Muscle of leg (tissue), 11 donors: Measurements from ENCODE around the gene ZNF654. TPM values are rescaled to one million over a fixed set of nuclear protein-coding genes. Genes with fewer than 3 reads are reported as not detected.
"Not testable (repeated sequence)": the region's sequence is repeated elsewhere in the genome, so short reads cannot be mapped to it uniquely, and the experiment has no call there.

Source experiments
- DNase-seq: peaks from one replicate; pipeline ENCODE4 v3.0.0; 2013
- H3K27ac ChIP-seq: one replicate; pipeline ENCODE4 v1.5.1; 2013; ENCODE audit warnings: mild to moderate bottlenecking, low read length, control low read depth
- H3K27me3 ChIP-seq: one replicate; pipeline ENCODE4 v1.6.1; 2013; ENCODE audit warnings: low read length; ENCODE audit not compliant: control insufficient read depth, insufficient read depth
- H3K36me3 ChIP-seq: one replicate; pipeline ENCODE4 v1.6.1; 2013; ENCODE audit warnings: low read length; ENCODE audit not compliant: control insufficient read depth, insufficient read depth
- H3K4me1 ChIP-seq: one replicate; pipeline ENCODE4 v1.6.1; 2013; ENCODE audit warnings: low read length; ENCODE audit not compliant: control insufficient read depth, insufficient read depth
- H3K4me3 ChIP-seq: one replicate; pipeline ENCODE4 v1.5.1; 2013; ENCODE audit warnings: low read length, control low read depth
- H3K9me3 ChIP-seq: replicated peaks from 2 replicates; pipeline ENCODE4 v1.6.1; 2013; ENCODE audit warnings: low read depth, low read length; ENCODE audit not compliant: control insufficient read depth
- WGBS: methylation state at CpG from one replicate; pipeline ENCODE4 v1.1.5; 2013; ENCODE audit warnings: missing lambda C conversion rate; ENCODE audit not compliant: insufficient coverage; 5-methylcytosine and 5-hydroxymethylcytosine counted together
- polyA plus RNA-seq, 8 donors: library from polyadenylated mRNA; unstranded; fragments of 120-200 nt; gene quantifications; one replicate each; pipeline versions ENCODE4 v1.2.1 to v1.2.3, GENCODE V29; 2013; ENCODE audit warnings: inconsistent platforms in 1 of 8, low replicate concordance in 1 of 8; ENCODE audit not compliant: insufficient read length in 8 of 8, insufficient read depth in 1 of 8
- total RNA-seq: library from RNA; stranded (reverse); fragments of 120-200 nt; gene quantifications from one replicate; pipeline ENCODE4 v1.2.4, GENCODE V29; 2013

Gene ZNF654
- total and polyA plus RNA-seq, 9 donors: 8.6 to 14.7 (median 10.2) TPM

DNA sequence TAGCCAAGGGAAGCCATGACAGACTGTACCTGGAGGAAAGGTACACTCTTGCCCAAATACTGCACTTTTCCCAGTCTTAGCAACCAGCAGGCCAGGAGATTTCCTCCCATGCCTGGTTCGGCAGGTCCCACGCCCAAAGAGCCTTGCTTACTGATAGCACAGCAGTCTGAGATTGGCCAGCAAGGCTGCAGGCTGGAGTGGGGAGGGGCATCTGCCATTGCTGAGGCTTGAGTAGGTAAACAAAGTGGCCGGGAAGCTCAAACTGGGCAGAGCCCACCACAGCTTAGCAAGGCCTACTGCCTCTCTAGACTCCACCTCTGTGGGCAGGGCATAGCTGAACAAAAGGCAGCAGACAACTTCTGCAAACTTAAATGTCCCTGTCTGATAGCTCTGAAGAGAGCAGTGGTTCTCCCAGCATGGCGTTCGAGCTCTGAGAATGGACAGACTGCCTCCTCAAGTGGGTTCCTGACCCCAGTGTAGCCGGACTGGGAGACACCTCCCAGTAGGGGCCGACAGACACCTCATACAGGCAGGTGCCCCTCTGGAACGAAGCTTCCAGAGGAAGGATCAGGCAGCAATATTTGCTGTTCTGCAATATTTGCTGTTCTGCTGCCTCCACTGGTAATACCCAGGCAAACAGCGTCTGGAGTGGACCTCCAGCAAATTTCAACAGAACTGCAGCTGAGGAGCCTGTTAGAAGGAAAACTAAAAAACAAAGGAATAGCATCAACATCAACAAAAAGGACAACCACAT, 123.3 kb downstream of the ZNF654 start:
- DNase-seq, H3K4me1 ChIP-seq, H3K27me3 ChIP-seq, H3K4me3 ChIP-seq, H3K9me3 ChIP-seq, H3K36me3 ChIP-seq, H3K27ac ChIP-seq: not testable (repeated sequence)
- WGBS: 94% methylated on average over 9 of the region's 9 CpGs

- H3K4me3 ChIP-seq: no peak overlapping the region
- no peaks in the 10 kb centered on the region for H3K4me1 ChIP-seq
- no peaks in the 10 kb centered on the region for H3K36me3 ChIP-seq
- no peaks in the 10 kb centered on the region for H3K27me3 ChIP-seq
- DNase-seq: peak; percentile 6
- H3K27ac ChIP-seq: no peak overlapping the region
- no CpG with 5 or more reads among the region's 6 CpGs for whole genome bisulfite sequencing
- no peaks in the 10 kb centered on the region for H3K9me3 ChIP-seq
These were observed 129.4 kb downstream of the ZNF654 start for GRCh38 chr3:88188436-88188835.

DNA sequence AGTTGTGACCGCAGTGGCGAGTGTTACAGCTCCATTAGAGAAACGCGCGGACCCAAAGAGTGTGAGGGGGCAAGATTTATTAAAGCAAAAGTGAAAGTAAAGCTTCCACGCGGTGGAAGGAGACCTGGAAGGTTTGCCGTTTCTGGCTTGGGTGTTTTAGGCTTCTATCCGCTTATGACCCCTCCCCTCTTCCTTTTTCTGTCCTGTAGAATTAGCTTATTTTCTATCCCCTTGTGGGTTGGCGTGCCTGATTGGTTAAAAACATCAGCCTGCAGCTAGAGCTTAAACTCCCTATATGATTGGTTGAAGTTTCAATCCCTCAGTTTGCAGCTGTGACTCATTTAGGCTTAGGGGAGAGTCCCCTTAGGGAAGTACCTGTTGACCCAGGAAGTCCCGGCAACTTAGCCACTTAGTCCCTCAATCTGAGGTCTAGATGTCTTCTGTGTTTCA, 130.3 kb downstream of the ZNF654 start:
- DNase-seq: no peak
- no peaks in the 10 kb centered on the region for H3K9me3 ChIP-seq
- no peak overlapping the region for H3K27ac ChIP-seq
- no peaks in the 10 kb centered on the region for H3K4me1 ChIP-seq
- H3K36me3 ChIP-seq: no peaks in the 10 kb centered on the region
- no peak overlapping the region for H3K4me3 ChIP-seq
- 100% methylated on average over 1 of the region's 11 CpGs for WGBS
- H3K27me3 ChIP-seq: no peaks in the 10 kb centered on the region

GRCh38 chr3:88191872-88192409, 132.9 kb downstream of the ZNF654 start:
- no CpG with 5 or more reads among the region's 4 CpGs for WGBS
- H3K9me3 ChIP-seq: no peaks in the 10 kb centered on the region
- no peak for DNase-seq
- H3K27ac ChIP-seq: no peak overlapping the region
- H3K4me3 ChIP-seq: no peak overlapping the region
- no peaks in the 10 kb centered on the region for H3K4me1 ChIP-seq
- H3K36me3 ChIP-seq: no peaks in the 10 kb centered on the region
- no peaks in the 10 kb centered on the region for H3K27me3 ChIP-seq

DNA sequence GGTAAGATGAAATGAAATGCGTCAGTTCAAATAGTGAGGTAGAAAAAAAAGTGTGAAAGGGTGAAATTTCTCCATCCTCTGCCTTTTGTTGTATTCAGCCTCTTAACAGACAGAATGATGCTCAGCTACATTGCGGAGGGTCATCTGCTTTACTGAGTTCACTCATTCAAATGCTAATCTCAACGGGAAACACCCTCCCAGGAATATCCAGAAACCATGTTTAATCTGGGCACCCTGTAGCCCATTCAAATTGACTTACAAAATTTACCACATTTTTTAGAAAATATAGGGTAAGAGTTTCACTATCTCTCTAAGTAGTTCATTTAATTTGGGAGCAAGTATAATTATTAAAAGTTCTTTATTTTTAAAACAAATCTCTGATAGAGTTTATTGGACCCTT, 133.6 kb downstream of the ZNF654 start:
- WGBS: no CpG with 5 or more reads among the region's 3 CpGs
- H3K9me3 ChIP-seq: no peaks in the 10 kb centered on the region
- H3K4me1 ChIP-seq: no peaks in the 10 kb centered on the region
- no peak overlapping the region for H3K4me3 ChIP-seq
- no peaks in the 10 kb centered on the region for H3K27me3 ChIP-seq
- H3K27ac ChIP-seq: no peak overlapping the region
- no peaks in the 10 kb centered on the region for H3K36me3 ChIP-seq
- DNase-seq: no peak

Other genes starting within 250 kb of the ZNF654 start
- 42.9 TPM for gene CGGBP1, start 250 bp upstream of the ZNF654 start, total RNA-seq
- 10 to 100 TPM; 49.6 to 93.1 (median 74.1) TPM for gene CGGBP1, start 250 bp upstream of the ZNF654 start, polyA plus RNA-seq
- 24.1 TPM for gene C3orf38, start 90.7 kb downstream of the ZNF654 start, total RNA-seq
- gene C3orf38, start 90.7 kb downstream of the ZNF654 start, polyA plus RNA-seq: 10 to 100 TPM; 14.4 to 20.7 (median 16.8) TPM